Ovary (tissue), 3 donors: ENCODE measurements around the gene DHRS12.

Experiments
- CTCF ChIP-seq, 3 donors: fragments of 450-650 bp in 2 of 3; fragments of 200-600 bp in 1 of 3; IDR thresholded peaks; one replicate each; pipeline versions ENCODE4 v1.5.1 to v1.8.0; 2016 to 2022; ENCODE audit warnings: antibody characterized with exemption in 3 of 3, mild to moderate bottlenecking in 1 of 3
- POLR2A ChIP-seq: fragments of 450-650 bp; IDR thresholded peaks from one replicate; pipeline ENCODE4 v1.6.1; 2017; ENCODE audit warnings: antibody characterized with exemption, mild to moderate bottlenecking, moderate library complexity
- donor health status: DM: no; HTN: no; CAD: no.

GRCh38 chr13:51817717-51818116, 13.8 kb upstream of the DHRS12 start:
- TF ChIP-seq CTCF (IDR thresholded peaks at IDR 0.05) (no peak), POLR2A (no peak)
